K562 (cell line): ENCODE measurements around the gene ARHGEF7. TPM values are rescaled to one million over a fixed set of nuclear protein-coding genes. Genes with fewer than 3 reads are reported as not detected.

ENCODE experiments used
- ATAC-seq: fragments of 200-7000 bp; cut with Tn5 transposase; 3 replicates; pipeline ENCODE4 v1.9.1; 2020; ENCODE audit warnings: moderate library complexity
- BruUV-seq: library from RNA; stranded (reverse); fragments of 400-500 nt; replicated peaks from 2 replicates; lab custom pipeline; 2021; lab: Mats Ljungman, UMichigan
- CTCF ChIA-PET: fragments of 300-600 bp; formaldehyde crosslinking; extraction: SDS; loops from one replicate; lab custom pipeline; 2021; ENCODE audit warnings: low intra/inter-chr PET ratio; lab: Yijun Ruan, JAX
- POLR2A ChIA-PET: fragments of 300-600, 350-650 bp; sonication (Branson Sonifier 250); formaldehyde crosslinking; extraction: SDS; loops from one replicate; lab custom pipeline; 2021; ENCODE audit warnings: antibody characterized with exemption, inconsistent platforms; lab: Yijun Ruan, JAX
- DNase-seq, 4 experiments: peaks; one replicate each; pipeline versions ENCODE4 v3.0.0 to v3.0.0-alpha.2; 2011 to 2018; ENCODE audit warnings: low spot score in 3 of 4, mixed read lengths in 3 of 4; ENCODE audit errors: extremely low read depth in 1 of 4
- FAIRE-seq: peaks from 2 replicates; lab custom pipeline; 2011; peaks lifted over from hg19 to GRCh38; lab: Jason Lieb, UNC
- H2AFZ ChIP-seq: 2 replicates; pipeline ENCODE4 v1.6.0; 2011; ENCODE audit warnings: low read depth, low read length, control low read depth, inconsistent platforms
- H3K27ac ChIP-seq: fragments of 200-600 bp; 3 replicates; pipeline ENCODE4 v1.8.0; 2011; ENCODE audit warnings: low read depth, mild to moderate bottlenecking, control low read depth, inconsistent platforms, low read length, moderate library complexity, mixed read lengths; ENCODE audit errors: extremely low read depth
- H3K27me3 ChIP-seq, 2 experiments: fragments of 300-600 bp in 1 of 2; 2 replicates in 1 of 2; 3 replicates in 1 of 2; pipeline versions ENCODE4 v1.6.0 to v1.8.0; 2011; ENCODE audit warnings: inconsistent platforms in 2 of 2, low read length in 2 of 2, mild to moderate bottlenecking in 1 of 2, mixed read lengths in 1 of 2, moderate library complexity in 1 of 2; ENCODE audit not compliant: control insufficient read depth in 2 of 2, insufficient read depth in 2 of 2
- H3K36me3 ChIP-seq: fragments of 300-600 bp; 3 replicates; pipeline ENCODE4 v1.8.0; 2011; ENCODE audit warnings: mild to moderate bottlenecking, low read length, inconsistent platforms; ENCODE audit not compliant: control insufficient read depth, insufficient read depth
- H3K4me1 ChIP-seq, 2 experiments: fragments of 200-600 bp in 1 of 2; replicated peaks in 1 of 2; 2 replicates in 1 of 2; 3 replicates in 1 of 2; pipeline versions ENCODE4 v1.5.1 to v1.8.0; 2011; ENCODE audit warnings: inconsistent platforms in 2 of 2, low read length in 2 of 2, mild to moderate bottlenecking in 1 of 2, mixed read lengths in 1 of 2, moderate library complexity in 1 of 2; ENCODE audit not compliant: control insufficient read depth in 2 of 2, insufficient read depth in 2 of 2
- H3K4me2 ChIP-seq: 2 replicates; pipeline ENCODE4 v1.6.1; 2011; ENCODE audit warnings: low read length, control low read depth, inconsistent platforms, mixed read lengths; ENCODE audit not compliant: insufficient read depth
- H3K4me3 ChIP-seq: fragments of 200-600 bp; sonication (generic), shearing (Covaris generic); 2 replicates; pipeline ENCODE4 v1.5.1; 2016; ENCODE audit warnings: control low read depth, inconsistent platforms
- H3K79me2 ChIP-seq: fragments of 200-600 bp; 3 replicates; pipeline ENCODE4 v1.8.0; 2011; ENCODE audit warnings: low read length, inconsistent platforms; ENCODE audit not compliant: control insufficient read depth, insufficient read depth
- H3K9ac ChIP-seq, 2 experiments: 2 replicates each; pipeline versions ENCODE4 v1.6.0 to v1.6.1; 2011; ENCODE audit warnings: low read depth in 2 of 2, low read length in 2 of 2, control low read depth in 1 of 2, inconsistent platforms in 1 of 2, mild to moderate bottlenecking in 1 of 2, mixed read lengths in 1 of 2; ENCODE audit not compliant: insufficient read depth in 1 of 2
- H3K9me1 ChIP-seq: one replicate; pipeline ENCODE4 v1.6.0; 2011; ENCODE audit warnings: inconsistent platforms, mild to moderate bottlenecking, low read length, moderate library complexity; ENCODE audit not compliant: control insufficient read depth, insufficient read depth
- H3K9me3 ChIP-seq: replicated peaks from 2 replicates; pipeline ENCODE4 v1.5.1; 2011; ENCODE audit warnings: low read depth, low read length, inconsistent platforms; ENCODE audit not compliant: control insufficient read depth, insufficient read depth
- H4K20me1 ChIP-seq: replicated peaks from 2 replicates; pipeline ENCODE4 v1.6.1; 2011; ENCODE audit warnings: low read length, inconsistent platforms, mixed read lengths; ENCODE audit not compliant: control insufficient read depth, insufficient read depth
- HDAC2 ChIP-seq: fragments of 450-650 bp; IDR thresholded peaks from 2 replicates; pipeline ENCODE4 v1.6.1; 2016; ENCODE audit warnings: mild to moderate bottlenecking
- NCOA1 ChIP-seq: fragments of 450-650 bp; IDR thresholded peaks from 2 replicates; pipeline ENCODE4 v1.6.1; 2016; ENCODE audit warnings: low read depth
- NR4A1 ChIP-seq, 2 experiments: fragments of 250-450 bp in 1 of 2; fragments of 450-650 bp in 1 of 2; sonication (Bioruptor Pico) in 1 of 2; IDR thresholded peaks; 2 replicates each; pipeline versions ENCODE4 v1.4.0 to v1.6.1; 2016 to 2020; ENCODE audit warnings: mild to moderate bottlenecking in 2 of 2, missing compliant biosample characterization in 1 of 2, missing genetic modification characterization in 1 of 2, moderate library complexity in 1 of 2
- SMARCB1 ChIP-seq: IDR thresholded peaks from 2 replicates; pipeline ENCODE4 v1.6.1; 2011; ENCODE audit warnings: improper control_type of control experiment, low read depth; ENCODE audit not compliant: insufficient read length
- ZNF133 ChIP-seq: fragments of 250-450 bp; sonication (Bioruptor Pico); IDR thresholded peaks from 2 replicates; pipeline ENCODE4 v1.4.0; 2020; ENCODE audit warnings: mild to moderate bottlenecking
- ZNF384 ChIP-seq: IDR thresholded peaks from 2 replicates; pipeline ENCODE4 v1.6.1; 2012; ENCODE audit warnings: low read depth, low read length, improper control_type of control experiment
- ZNF584 ChIP-seq: fragments of 200-800 bp; sonication (Bioruptor generic); IDR thresholded peaks from 2 replicates; pipeline ENCODE4 v1.6.1; 2016; ENCODE audit warnings: low read depth, mild to moderate bottlenecking, missing genetic modification characterization, missing compliant biosample characterization
- ZNF696 ChIP-seq: fragments of 250-450 bp; sonication (Bioruptor Pico); conservative IDR thresholded peaks from 2 replicates; pipeline ENCODE4 v1.4.0; 2020; ENCODE audit warnings: mild to moderate bottlenecking, moderate library complexity
- WGBS: fragments of 100-300 bp; shearing (Covaris generic); methylation state at CpG from one replicate; pipeline ENCODE4 v1.1.6; 2016; ENCODE audit warnings: low coverage, mixed read lengths; ENCODE audit not compliant: insufficient coverage; ENCODE audit errors: missing lambda C conversion rate; 5-methylcytosine and 5-hydroxymethylcytosine counted together
- in situ Hi-C: fragments of 300-500 bp; cut with MboI; formaldehyde crosslinking; loops from 4 replicates; pipeline ENCODE4 v1.15.0; 2018; ENCODE audit warnings: inconsistent platforms, mixed read lengths
- intact Hi-C: fragments of 100-400 bp; cut with micrococcal nuclease; formaldehyde crosslinking; loops from 2 replicates; pipeline ENCODE4 v1.14.2; 2022
- polyA plus RNA-seq, 8 experiments: library from polyadenylated mRNA; depleted of rRNA in 4 of 8; stranded (reverse) in 5 of 8; unstranded in 3 of 8; fragments of >200 nt; fragmentation: Nextera tagmentation in 2 of 8; fragmentation: Illumina TruSeq in 1 of 8; extraction: Ambion mirVana in 2 of 8; extraction: Trizol in 1 of 8; gene quantifications; 2 replicates each; pipeline versions ENCODE4 v1.2.1 to v1.2.3, GENCODE V29; 2011 to 2014; ENCODE audit warnings: inconsistent platforms in 1 of 8, missing spikeins in 1 of 8
- total RNA-seq, 7 experiments: library from RNA; depleted of rRNA in 6 of 7; stranded (reverse); fragments of >200 nt in 6 of 7; fragmentation: Illumina TruSeq in 2 of 7; extraction: Trizol in 2 of 7; gene quantifications; 2 replicates each; pipeline versions ENCODE4 v1.2.1 to v1.2.3, GENCODE V29; 2011 to 2021; ENCODE audit warnings: low replicate concordance in 1 of 7

ARHGEF7 gene
- total and polyA plus RNA-seq, 9 of the 15 experiments (the other 6 are each of a cell fraction or from before 2014, with no cell fraction given): 2.1 to 26.8 (median 17.5) TPM

- H3K9ac ChIP-seq: no peak overlapping the region
- no peaks in the 10 kb centered on the region for H3K9me1 ChIP-seq
- no TSS peak for BruUV-seq
- peaks cover 0 to 5% of the 10 kb centered on the region in 2 experiments; a peak in 2 of 5 replicates for H3K4me1 ChIP-seq
- H3K27ac ChIP-seq: no peak overlapping the region
- ATAC-seq: no peak
- FAIRE-seq: no peak
- H3K9me3 ChIP-seq: 0 out of 2 replicates have a peak, but pooled peaks cover 2% of the 10 kb centered on the region
- no peak overlapping the region for H3K4me2 ChIP-seq
- WGBS: 91% methylated on average over 4 of the region's 8 CpGs
- in situ Hi-C loops: no loop called here
- intact Hi-C loops: no loop called here
- TF ChIP-seq ZNF584 (CRISPR knock-in tag) (no peak), ZNF696 (no peak), NCOA1 (no peak), ZNF384 (no peak), NR4A1 (CRISPR knock-in tag; IDR thresholded peaks at IDR 0.05) (no peak), NR4A1 (tag; IDR thresholded peaks at IDR 0.05) (no peak), ZNF133 (CRISPR knock-in tag) (no peak), HDAC2 (no peak)
- no peaks in the 10 kb centered on the region for H3K27me3 ChIP-seq
- ChIA-PET POLR2A (no interaction called here), CTCF (no interaction called here)
- H3K79me2 ChIP-seq: peaks cover 71% of the 10 kb centered on the region
- peaks cover 23% of the 10 kb centered on the region; the same call in 2 of the 3 replicates for H3K36me3 ChIP-seq
- no peak overlapping the region for H3K4me3 ChIP-seq
- no peak for DNase-seq
- H4K20me1 ChIP-seq: no peaks in the 10 kb centered on the region
- H2AFZ ChIP-seq: no peak overlapping the region
Measured at GRCh38 chr13:111168107-111168506, 53.0 kb downstream of the ARHGEF7 start.

GRCh38 chr13:111171112-111171511, 56.0 kb downstream of the ARHGEF7 start:
- Histone ChIP-seq H3K36me3 (peaks cover 20% of the 10 kb centered on the region; the same call in 2 of the 3 replicates), H3K27ac (no peak overlapping the region), H4K20me1 (no peaks in the 10 kb centered on the region), H3K79me2 (peaks cover 67% of the 10 kb centered on the region), H3K9ac (no peak overlapping the region), H3K9me3 (0 out of 2 replicates have a peak, but pooled peaks cover 2% of the 10 kb centered on the region), H3K9me1 (no peaks in the 10 kb centered on the region), H3K27me3 (no peaks in the 10 kb centered on the region), H3K4me2 (no peak overlapping the region), H3K4me1 (peaks cover 3 to 9% of the 10 kb centered on the region in 2 experiments; a peak in 4 of 5 replicates), H3K4me3 (no peak overlapping the region), H2AFZ (no peak overlapping the region)
- POLR2A ChIA-PET: interaction anchor here (0.7 kb wide), 1 partner anchor 254 kb away, joined by 3 read pairs; no protein-coding TSS in a partner anchor
- DNase-seq (no peak), FAIRE-seq (no peak), ATAC-seq (no peak)
- BruUV-seq: no TSS peak
- WGBS: 90% methylated on average over 3 of the region's 3 CpGs
- CTCF ChIA-PET: no interaction called here
- in situ Hi-C loops: no loop called here
- TF ChIP-seq SMARCB1: no peak
- intact Hi-C loops: no loop called here
